HUDEP-2 (cell line): ENCODE measurements around the gene PPM1B.
"Not testable (repeated sequence)": the region's sequence is repeated elsewhere in the genome, so short reads cannot be mapped to it uniquely, and the experiment has no call there.

Experiments
- DNase-seq, 76 experiments: peaks; one replicate each; lab custom pipeline; 2025; ENCODE audit not compliant: unreplicated experiment in 76 of 76; lab: John Stamatoyannopoulos, UW

The PPM1B gene

DNA sequence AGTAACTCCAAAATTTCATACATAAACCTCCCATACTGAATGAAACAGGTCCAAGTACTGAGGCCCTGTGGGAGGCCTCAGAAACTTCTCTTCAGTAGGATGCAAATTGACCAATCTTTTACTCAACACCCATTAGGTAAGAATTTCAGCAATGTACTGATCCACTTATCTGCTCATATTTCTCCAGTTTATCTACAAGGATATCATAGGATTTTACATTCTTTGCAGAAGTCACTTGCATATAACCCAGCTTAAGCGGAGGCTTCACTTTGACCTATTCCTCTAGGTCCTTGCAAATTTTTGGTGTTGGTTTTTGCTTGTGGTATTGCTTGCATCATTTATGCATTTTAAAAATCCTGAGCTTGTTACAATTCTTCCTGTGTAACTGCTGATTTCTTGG, 77.8 kb downstream of the PPM1B start:
- DNase-seq = no peak

DNA sequence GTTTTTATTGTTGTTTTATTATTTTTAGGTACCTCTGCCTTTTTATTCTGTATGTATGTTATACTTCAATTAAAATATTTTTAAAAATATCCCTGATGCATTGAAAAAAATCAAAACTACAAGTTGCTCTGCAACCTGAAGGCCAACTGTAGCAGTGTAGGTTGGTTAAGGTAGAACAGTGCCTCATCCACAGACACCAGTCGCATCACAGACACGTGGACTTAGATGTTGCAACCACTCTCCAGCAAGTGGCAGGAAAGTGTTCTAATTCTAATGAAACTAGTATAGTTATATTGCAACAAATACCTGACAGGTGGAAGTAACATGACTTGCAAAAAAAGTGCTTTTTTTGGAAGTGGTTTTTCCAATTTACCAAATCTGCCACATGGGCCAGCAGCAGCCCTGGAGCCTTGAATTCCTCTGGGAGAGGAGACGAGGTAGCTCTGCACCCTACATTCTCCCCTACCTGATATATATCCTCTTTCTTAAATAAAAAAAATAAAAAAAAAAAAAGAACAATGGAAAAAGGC, 78.2 kb downstream of the PPM1B start:
- no peak for DNase-seq

DNA sequence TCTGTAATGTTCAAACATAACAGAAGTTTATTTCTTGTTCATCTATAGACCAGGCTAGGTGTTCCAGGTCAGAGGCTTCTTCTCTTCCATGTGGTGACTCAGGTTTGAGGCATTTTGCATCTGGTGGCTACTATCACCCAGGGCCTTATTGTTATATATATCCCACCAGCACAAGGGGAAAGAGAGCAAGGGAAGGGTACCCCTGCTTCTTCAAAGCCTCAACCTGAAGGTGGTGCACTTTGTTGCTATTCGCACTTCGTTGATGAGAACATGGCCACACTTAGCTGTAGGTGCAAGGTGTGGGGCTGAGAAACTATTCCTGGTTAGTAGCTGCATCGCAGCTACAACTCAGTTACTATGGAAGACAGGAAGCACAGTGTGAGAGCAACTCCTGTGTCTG, 79.2 kb downstream of the PPM1B start:
- DNase-seq = no peak

DNA sequence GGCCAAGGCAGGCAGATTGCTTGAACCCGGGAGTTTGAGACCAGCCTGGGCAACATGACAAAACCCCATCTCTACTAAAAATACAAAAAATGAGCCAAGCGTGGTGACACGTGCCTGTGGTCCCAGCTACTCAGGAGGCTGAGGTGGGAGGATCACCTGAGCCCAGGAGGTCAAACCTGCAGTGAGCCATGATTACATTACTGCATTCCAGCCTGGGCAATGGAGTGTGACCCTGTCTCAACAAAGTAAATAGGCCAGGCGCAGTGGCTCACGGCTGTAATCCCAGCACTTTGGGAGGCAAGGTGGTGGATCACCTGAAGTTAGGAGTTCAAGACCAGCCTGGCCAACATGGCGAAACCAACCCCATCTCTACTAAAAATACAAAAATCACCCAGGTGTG, 80.6 kb downstream of the PPM1B start:
- not testable (repeated sequence) for DNase-seq

DNA sequence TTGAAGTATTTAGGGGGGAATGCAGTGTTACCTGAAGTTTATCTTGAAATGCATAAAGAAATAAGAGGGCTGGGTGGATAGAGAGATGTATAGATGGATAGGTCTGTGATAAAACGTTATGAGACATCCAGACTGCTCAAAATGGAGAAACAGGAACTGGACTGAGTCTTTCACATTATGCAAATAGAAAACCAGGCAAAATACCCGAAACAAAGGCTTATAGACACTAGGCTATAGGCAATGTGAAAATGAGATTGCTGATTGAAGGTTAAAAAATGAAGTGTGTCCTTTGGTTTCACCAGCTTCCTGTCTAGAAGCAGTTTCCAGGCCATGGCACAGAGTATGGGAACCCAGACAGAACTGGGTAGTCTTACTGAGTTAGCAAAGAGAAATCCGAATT, 81.7 kb downstream of the PPM1B start:
- no peak for DNase-seq

DNA sequence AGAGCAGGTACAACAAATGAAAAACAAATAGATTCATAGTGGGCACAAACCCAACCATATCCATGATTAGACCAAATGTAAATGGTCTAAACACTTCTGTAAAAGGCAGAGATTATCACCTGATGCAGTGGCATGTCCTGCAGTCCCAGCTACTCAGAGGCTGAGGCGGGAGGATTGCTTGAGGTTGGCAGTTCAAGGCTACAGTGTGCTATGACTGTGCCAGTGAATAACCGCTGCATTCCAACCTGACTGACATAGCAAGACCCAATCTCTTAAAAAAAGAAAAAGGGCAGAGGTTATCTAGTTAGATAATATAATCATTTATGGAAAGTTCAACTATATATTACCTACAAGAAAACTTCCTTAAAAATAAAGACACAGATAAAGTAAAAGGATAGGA, 85.3 kb downstream of the PPM1B start:
- DNase-seq = no peak

DNA sequence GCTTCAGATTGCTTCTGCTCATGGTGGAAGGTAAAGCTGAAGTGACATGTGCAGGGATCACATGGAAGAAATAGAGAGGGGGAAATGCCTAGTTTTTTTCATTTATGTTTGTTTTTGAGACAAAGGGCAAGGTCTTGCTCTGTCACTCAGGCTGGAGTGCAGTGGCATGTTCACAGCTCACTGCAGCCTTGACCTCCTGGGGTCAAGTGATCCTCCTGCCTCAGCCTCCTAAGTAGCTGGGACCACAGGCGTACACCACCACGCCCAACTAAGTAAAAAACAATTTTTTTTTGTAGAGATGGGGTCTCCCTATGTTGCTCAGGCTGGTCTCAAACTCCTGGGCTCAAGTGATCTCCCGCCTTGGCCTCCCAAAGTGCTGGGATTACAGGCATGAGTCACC, 87.0 kb downstream of the PPM1B start:
- not testable (repeated sequence) for DNase-seq

DNA sequence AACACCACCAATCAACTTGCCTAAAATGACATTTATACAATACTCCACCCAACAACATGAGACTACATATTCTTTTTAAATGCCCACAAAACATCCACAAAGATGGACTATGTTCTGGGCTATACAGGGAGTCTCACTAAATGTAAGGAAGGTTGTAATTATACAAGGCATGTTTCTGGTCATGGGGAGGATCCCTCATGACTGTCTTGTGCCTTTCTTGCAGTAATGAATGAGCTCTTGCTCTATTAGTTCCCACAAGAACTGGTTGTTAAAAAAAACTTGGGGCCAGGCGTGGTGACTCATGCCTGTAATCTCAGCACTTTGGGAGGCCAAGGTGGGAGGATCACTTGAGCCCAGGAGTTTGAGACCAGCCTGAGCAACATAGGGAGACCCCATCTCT, 89.1 kb downstream of the PPM1B start:
- not testable (repeated sequence) for DNase-seq

DNA sequence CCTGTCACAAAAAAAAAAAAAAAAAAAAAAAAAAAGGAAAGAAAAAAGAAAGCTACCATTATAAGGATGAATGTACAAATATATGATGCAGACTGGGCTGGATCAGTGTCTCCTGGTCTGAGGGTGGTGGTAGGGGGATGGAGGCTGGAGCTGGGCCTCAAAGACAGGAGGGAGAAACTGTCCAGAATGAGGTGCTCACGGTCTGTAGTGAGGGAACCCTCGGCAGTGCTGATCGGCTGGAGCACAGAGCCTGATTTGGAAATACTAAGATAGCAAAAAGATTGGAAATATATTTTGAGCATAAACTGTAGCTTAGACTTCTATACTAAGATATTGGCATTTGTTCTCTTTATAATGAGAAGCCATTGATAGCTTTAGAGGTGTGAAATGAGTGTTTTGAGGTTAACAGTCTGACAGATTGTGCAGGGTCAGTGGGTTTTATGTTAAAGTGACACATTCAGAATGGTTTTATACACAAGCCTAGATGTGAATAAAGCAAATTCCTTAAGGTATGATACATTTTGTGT, 98.7 kb downstream of the PPM1B start:
- no peak for DNase-seq

DNA sequence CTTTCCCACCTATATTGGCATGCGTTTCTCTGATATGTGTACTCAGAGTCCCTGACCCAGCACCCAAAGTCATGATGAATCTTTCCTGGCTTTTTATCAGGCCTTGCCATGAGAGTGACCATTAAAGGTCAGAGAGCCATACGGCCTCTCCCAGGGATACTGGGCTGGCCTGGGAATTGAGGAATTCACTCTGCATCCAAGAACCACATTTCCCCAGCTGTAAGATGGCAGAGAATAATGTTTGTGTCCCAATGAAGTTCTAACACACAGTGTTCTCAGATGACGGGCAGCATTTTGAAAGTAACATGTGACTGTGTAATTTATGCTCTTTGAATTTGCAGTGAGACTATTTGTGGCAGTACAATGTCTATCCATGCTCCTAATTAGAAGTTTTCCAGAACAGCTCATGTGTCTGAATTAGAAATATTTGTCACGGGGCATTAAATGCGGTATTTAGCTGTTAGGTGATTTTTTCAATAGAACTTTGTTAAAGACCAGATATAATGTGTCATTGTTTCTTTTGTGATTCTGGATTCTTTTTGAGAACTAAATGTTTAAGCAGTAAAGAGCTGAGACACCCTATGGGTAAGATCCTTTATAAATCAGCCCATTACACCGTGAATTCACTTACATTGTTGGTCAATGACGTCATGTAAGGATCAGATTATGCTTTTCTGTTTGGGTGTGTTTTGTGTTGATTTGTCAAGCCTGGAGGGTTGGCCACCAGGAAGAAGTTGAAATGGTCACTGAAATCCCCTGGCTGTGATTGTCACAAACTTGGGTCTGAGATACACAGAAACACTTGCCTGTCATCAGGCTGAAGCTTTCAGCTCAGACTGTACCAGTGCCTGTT, 99.3 kb downstream of the PPM1B start:
- no peak for DNase-seq

DNA sequence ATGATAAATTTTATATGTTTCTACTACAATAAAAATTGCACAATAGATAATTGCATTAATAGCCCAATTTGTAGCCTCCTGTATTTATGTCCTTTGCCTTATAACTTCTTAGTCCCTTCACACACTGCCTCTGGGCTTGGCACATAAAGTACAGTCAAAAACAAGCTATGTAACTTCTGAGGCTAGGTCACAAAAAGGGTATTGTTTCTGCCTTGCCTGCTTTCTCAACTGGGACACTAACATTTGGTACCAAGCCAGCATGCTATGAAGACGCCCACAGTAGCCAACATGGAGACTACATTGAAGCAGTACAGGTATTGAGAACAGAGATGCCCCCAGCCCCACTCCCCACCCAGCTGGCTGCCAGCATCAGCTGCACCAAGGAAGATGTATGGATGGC, 101.2 kb downstream of the PPM1B start:
- DNase-seq = no peak

DNA sequence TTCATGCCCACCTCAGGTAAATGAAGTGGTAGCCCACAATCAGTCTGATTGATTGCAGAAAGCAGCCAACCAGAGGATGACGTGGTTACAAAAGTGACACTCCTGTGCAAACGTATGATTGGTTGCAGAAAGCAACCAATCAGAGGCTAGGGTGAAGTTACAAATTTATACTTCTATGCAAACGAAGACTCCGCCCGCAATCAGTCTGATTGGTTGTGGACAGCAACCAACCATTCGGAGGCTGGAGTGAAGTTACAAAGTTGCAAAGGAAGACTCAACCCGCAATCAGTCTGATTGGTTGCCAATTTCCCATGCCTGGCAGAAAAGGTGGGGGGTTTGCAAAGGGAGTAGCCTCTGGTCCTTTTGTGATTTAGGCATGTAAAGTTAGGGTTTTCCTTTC, 102.6 kb downstream of the PPM1B start:
- no peak for DNase-seq

DNA sequence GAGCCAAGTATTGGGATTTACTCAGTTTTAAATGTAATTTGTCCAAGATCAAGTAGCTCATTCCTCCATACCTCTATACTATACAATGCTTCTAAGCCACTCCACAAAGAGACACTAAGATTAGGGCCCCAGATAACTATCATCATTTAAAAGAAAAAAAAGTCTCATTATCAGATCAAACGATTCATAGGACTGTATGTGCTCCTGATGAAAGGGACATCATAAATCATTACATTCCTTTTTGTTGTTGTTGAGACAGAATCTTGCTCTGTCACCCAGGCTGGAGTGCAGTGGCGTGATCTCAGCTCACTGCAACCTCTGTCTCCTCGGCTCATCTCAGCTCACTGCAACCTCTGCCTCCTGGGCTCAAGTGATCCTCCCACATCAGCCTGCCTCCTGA, 104.4 kb downstream of the PPM1B start:
- no peak for DNase-seq

DNA sequence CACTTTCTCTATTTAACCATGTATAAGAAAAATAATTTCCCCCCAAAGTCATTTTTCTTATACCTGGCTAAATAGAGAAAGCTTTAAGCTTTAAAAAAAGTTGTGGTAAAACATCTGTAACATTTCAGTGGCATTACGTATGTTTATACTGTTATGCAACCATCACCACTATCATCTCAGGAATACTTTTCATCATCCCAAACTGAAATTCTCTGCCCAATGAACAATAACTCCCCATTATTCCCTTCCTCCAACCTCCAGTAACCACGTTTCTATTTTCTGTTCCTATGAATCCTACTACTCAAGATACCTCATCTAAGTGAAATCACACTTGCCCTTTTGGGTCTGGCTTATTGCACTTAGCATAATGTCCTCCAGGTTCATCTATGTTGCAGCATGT, 104.9 kb downstream of the PPM1B start:
- no peak for DNase-seq

DNA sequence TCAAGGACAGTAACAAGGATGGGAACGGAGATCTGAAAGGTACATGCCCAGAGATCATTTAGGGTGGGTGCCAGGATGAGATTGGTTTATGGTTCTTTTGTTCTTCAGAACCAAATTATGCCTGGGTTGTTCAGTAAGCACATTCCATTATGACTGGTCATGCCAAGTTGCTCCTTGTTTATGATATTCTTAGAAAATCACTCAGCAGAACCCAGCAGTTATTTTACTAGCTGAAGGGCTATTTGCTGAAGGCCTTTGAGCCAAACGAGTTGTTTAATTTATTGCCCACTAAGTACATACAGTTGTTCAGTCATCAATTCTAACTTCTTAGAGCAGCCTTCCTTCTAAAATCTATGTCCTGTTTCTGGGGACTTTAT, 107.2 kb downstream of the PPM1B start:
- DNase-seq = no peak

DNA sequence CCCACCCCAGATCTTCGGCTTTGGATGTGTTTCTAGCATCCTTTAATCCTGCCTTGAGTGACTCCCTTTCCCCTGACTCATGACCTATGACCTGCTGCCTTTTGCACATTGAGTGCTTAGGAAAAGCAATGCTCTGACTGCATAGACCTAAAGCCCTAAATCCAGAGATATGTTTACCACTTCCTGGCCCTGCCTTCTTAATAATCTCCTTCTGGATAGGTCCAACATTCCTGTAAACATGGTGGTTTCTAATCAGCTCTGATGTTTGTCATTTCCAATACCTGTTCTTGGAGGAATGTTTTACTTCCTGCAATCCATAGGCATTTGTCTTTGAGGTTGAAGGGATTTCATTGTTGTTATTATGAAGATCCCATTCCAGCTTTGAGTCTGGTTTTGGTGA, 108.9 kb downstream of the PPM1B start:
- DNase-seq = no peak

DNA sequence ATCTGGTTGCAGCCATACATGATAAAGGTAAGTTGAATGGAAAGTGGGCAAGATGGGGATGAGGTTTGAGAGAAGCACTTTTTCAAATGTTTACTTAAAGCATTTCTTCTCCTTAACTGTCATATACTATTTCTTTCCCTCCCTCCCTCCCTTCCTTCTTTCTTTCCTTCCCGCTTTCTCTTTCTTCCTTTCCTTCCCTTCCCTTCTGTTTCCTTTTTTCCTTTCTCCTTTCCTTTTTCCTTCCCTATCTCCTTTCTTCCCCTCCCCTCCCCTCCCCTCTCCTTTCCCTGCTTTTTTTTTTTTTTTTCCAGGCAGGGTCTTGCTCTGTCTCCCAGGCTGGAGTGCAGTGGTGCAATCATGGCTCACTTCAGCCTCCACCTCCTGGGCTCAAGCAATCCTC, 112.2 kb downstream of the PPM1B start:
- DNase-seq = no peak
